Mammary epithelial cell (primary cell): Measurements from ENCODE around the gene ADAM10.

Source experiments
- EZH2 ChIP-seq: IDR thresholded peaks from 2 replicates; pipeline ENCODE4 v1.6.1; 2012; ENCODE audit warnings: low read length, inconsistent platforms, borderline replicate concordance
- TF ChIP-seq, protein P1 (sequence below), 2 donors: IDR thresholded peaks in 1 of 2; conservative IDR thresholded peaks in 1 of 2; 2 replicates each; pipeline ENCODE4 v1.5.1; 2011 to 2012; ENCODE audit warnings: inconsistent platforms in 2 of 2, low read length in 2 of 2, mild to moderate bottlenecking in 2 of 2, control low read depth in 1 of 2, low read depth in 1 of 2; ENCODE audit not compliant: insufficient read depth in 1 of 2; ENCODE audit errors: extremely low read depth in 1 of 2

DNA sequence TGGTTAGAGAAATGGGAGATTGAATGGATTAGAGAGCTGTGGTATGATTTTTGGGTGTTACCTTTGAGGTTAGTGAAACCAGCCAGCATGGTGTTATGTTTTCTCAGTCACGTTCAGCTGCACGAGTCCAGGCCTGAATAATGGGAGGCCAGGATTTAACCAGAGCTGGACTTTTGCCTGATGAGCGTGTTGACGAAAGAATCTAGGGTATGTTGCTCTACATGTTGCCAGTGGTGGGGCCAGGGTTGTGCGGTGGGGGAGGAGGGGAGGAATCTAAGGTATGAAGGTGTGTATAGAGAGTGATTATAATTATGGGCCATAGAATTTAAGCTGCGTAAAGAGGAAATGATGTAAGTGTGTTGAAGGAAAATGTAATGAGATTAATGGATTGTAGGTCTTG is 44.4 kb upstream of the ADAM10 start:
- TF ChIP-seq, protein P1, sequence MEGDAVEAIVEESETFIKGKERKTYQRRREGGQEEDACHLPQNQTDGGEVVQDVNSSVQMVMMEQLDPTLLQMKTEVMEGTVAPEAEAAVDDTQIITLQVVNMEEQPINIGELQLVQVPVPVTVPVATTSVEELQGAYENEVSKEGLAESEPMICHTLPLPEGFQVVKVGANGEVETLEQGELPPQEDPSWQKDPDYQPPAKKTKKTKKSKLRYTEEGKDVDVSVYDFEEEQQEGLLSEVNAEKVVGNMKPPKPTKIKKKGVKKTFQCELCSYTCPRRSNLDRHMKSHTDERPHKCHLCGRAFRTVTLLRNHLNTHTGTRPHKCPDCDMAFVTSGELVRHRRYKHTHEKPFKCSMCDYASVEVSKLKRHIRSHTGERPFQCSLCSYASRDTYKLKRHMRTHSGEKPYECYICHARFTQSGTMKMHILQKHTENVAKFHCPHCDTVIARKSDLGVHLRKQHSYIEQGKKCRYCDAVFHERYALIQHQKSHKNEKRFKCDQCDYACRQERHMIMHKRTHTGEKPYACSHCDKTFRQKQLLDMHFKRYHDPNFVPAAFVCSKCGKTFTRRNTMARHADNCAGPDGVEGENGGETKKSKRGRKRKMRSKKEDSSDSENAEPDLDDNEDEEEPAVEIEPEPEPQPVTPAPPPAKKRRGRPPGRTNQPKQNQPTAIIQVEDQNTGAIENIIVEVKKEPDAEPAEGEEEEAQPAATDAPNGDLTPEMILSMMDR (conservative IDR thresholded peaks at IDR 0.05 in 1 of 2, IDR thresholded peaks at IDR 0.05 in 1 of 2; ENCODE audit: extremely low read depth in 1 of 2, insufficient read depth in 1 of 2, low read depth in 1 of 2, low read length in 2 of 2): no peak
- no peak for TF ChIP-seq EZH2
